ENCODE data around the gene ADAMTS1. TPM values are rescaled to one million over a fixed set of nuclear protein-coding genes. Genes with fewer than 3 reads are reported as not detected.
A peak's percentile ranks its signal among the peaks of the same experiment; 100 is the strongest.

ADAMTS1 gene
- total and polyA plus RNA-seq, 4 donors = 39.3 to 750 (median 324) TPM

DNA sequence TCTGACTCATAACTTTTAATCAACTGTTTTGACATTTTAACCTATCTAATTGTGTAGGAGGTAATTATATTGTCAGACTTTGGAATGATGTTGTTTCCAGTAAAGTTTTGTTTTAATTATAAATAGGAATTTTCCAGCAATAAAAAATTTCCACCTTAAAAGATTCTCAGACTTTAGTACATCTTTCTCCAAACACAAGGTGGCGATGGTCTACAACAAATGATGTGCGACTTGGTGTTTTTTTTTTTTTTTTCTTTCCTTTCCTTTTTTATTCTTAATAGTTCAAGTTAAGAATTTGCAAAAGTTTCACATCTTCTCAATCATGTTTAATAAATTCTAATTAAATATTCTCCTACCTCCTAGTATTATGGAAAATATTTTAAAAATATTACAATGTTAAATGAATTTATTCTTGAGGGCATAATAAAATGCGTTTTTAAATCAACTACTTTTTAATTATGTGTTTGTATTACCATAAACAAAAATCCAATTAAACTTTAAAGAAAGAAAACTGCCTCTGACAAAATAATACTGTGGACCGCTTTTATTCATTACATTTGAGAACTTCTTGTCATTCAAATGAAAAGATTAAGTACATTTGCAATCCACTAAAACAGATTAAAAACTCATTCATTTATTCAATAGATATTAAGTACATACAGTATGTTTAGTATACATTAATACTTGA lies 4.4 kb upstream of the ADAMTS1 start:
- Histone ChIP-seq H3K27ac (ENCODE audit: low read depth in 1 of 2, low read length in 2 of 2) (no peak overlapping the region), H3K4me1 (ENCODE audit: control insufficient read depth in 1 of 2, insufficient read depth in 2 of 2, low read length in 2 of 2) (no peaks in the 10 kb centered on the region), H3K4me3 (ENCODE audit: low read length in 2 of 2) (no peak overlapping the region), H3K27me3 (ENCODE audit: control insufficient read depth in 1 of 2, insufficient read depth in 2 of 2, low read length in 1 of 2) (no peaks in the 10 kb centered on the region), H3K36me3 (ENCODE audit: control insufficient read depth in 1 of 2, insufficient read depth in 2 of 2, low read length in 1 of 2) (no peaks in the 10 kb centered on the region), H3K9me3 (ENCODE audit: control insufficient read depth, low read length) (no peaks in the 10 kb centered on the region)
- intact Hi-C loops (cut with DNase I) = loop anchor here (1.0 to 10.0 kb wide), 7 partner anchors 715 to 1903 kb away; no protein-coding TSS in a partner anchor
- no peak for ATAC-seq (ENCODE audit: low FRiP score)
- 10 to 11% methylated on average over 4 of the region's 4 CpGs for WGBS, 2 donors
- no peak for DNase-seq

DNA sequence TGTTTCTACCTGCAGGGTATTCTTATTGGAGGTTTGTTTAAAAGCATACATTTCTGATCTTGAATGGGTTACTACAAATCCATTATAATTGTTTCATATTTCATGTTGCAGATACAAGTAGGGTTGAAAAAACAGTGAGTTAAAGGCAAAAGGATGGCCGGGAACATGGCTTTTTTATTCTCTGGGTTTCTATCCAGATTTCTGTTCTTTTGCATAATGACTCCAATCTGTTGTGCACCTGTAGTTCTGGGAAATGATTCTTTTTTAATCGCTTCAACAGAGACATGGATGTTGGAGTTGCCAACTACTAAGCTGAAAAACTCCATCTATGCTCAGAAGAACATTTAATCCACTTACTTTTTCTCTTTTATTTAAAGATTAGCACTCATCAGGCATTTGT lies 2.7 kb upstream of the ADAMTS1 start:
- intact Hi-C loops (cut with DNase I) = loop anchor here (2.0 to 10.0 kb wide), 5 partner anchors 1204 to 1904 kb away; no protein-coding TSS in a partner anchor
- H3K27me3 ChIP-seq (ENCODE audit: control insufficient read depth in 1 of 2, insufficient read depth in 2 of 2, low read length in 1 of 2) = no peaks in the 10 kb centered on the region
- H3K9me3 ChIP-seq (ENCODE audit: control insufficient read depth, low read length) = no peaks in the 10 kb centered on the region
- H3K4me1 ChIP-seq (ENCODE audit: control insufficient read depth in 1 of 2, insufficient read depth in 2 of 2, low read length in 2 of 2) = no peaks in the 10 kb centered on the region
- DNase-seq = no peak
- no peak for ATAC-seq (ENCODE audit: low FRiP score)
- H3K4me3 ChIP-seq (ENCODE audit: low read length in 2 of 2) = no peak overlapping the region
- H3K36me3 ChIP-seq (ENCODE audit: control insufficient read depth in 1 of 2, insufficient read depth in 2 of 2, low read length in 1 of 2) = no peaks in the 10 kb centered on the region
- H3K27ac ChIP-seq (ENCODE audit: low read depth in 1 of 2, low read length in 2 of 2) = no peak overlapping the region
- 42 to 47% methylated on average over 2 of the region's 2 CpGs for WGBS, 2 donors

GRCh38 chr21:26847002-26847401 lies 1.8 kb upstream of the ADAMTS1 start:
- intact Hi-C loops (cut with DNase I) = loop anchor here (2.0 to 10.0 kb wide), 5 partner anchors 1205 to 1905 kb away; no protein-coding TSS in a partner anchor
- WGBS, 2 donors = 29 to 33% methylated on average over 13 of the region's 13 CpGs
- H3K4me1 ChIP-seq (ENCODE audit: control insufficient read depth in 1 of 2, insufficient read depth in 2 of 2, low read length in 2 of 2) = no peaks in the 10 kb centered on the region
- peak overlapping the region in 1 of 2 donors; percentile 92 for H3K27ac ChIP-seq (ENCODE audit: low read depth in 1 of 2, low read length in 2 of 2)
- peaks cover 0 to 2% of the 10 kb centered on the region in 2 donors for H3K36me3 ChIP-seq (ENCODE audit: control insufficient read depth in 1 of 2, insufficient read depth in 2 of 2, low read length in 1 of 2)
- DNase-seq (no peak), ATAC-seq (ENCODE audit: low FRiP score) (no peak)
- no peaks in the 10 kb centered on the region for H3K9me3 ChIP-seq (ENCODE audit: control insufficient read depth, low read length)
- H3K4me3 ChIP-seq (ENCODE audit: low read length in 2 of 2) = peak overlapping the region; percentile 54 to 84
- no peaks in the 10 kb centered on the region for H3K27me3 ChIP-seq (ENCODE audit: control insufficient read depth in 1 of 2, insufficient read depth in 2 of 2, low read length in 1 of 2)

DNA sequence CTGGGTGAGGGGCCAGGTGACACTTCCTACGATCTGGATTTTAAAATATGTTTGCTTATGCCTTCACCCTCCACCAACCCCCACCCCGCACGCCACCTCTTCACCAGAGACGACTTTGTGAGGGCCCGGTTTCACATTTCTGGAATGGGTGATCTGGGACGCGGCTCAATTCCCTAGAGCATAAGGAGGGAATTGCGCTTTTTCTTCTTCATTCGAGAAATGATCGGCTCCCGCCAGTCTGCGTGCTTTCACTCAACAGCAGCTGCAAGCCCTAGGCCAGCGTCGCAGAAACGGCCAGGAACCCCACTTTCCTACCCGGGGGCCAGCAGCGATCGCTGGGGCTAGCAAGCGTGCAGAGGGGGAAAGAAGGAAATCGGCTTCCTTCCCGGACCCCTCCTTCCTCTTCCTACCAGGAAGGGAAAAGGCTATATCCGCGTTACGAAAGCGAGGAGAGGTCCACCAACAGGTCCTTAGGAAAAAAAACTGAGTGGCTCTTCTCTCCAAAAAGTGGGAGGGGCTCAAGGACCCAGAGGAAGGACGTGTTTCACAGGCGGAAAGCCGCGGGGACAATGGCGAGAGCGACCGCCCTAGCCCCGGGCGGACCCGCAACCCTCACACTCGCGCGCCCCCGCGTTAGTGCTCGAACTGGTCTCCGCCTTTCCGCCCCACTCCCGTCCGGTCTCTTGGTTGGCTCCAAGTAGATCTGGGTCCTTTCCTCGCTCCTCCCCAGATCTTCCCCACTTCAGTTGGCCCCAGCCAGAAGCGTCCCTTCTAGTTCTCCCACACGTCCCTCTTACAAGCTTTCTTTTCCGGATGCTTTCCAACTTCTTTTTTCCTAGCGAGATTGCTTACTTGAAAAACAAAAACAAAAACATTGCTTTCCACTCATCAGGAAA lies 1.1 kb upstream of the ADAMTS1 start:
- Histone ChIP-seq H3K27me3 (ENCODE audit: control insufficient read depth in 1 of 2, insufficient read depth in 2 of 2, low read length in 1 of 2) (no peaks in the 10 kb centered on the region), H3K4me3 (ENCODE audit: low read length in 2 of 2) (peak overlapping the region; percentile 54 to 84), H3K9me3 (ENCODE audit: control insufficient read depth, low read length) (no peaks in the 10 kb centered on the region), H3K4me1 (ENCODE audit: control insufficient read depth in 1 of 2, insufficient read depth in 2 of 2, low read length in 2 of 2) (no peaks in the 10 kb centered on the region), H3K27ac (ENCODE audit: low read depth in 1 of 2, low read length in 2 of 2) (peak overlapping the region; percentile 74 to 92), H3K36me3 (ENCODE audit: control insufficient read depth in 1 of 2, insufficient read depth in 2 of 2, low read length in 1 of 2) (peaks cover 0 to 2% of the 10 kb centered on the region in 2 donors)
- intact Hi-C loops (cut with DNase I) = loop anchor here (2.0 to 10.0 kb wide), 5 partner anchors 1206 to 1906 kb away; no protein-coding TSS in a partner anchor
- WGBS, 2 donors = 0% methylated on average over 45 to 50 of the region's 50 CpGs
- peak; percentile 51 for ATAC-seq (ENCODE audit: low FRiP score)
- DNase-seq = peak; percentile 92 to 96

GRCh38 chr21:26845759-26846035 lies 488 bp upstream of the ADAMTS1 start:
- Histone ChIP-seq H3K4me3 (ENCODE audit: low read length in 2 of 2) (peak overlapping the region; percentile 54 to 84), H3K27ac (ENCODE audit: low read depth in 1 of 2, low read length in 2 of 2) (peak overlapping the region; percentile 74 to 92), H3K9me3 (ENCODE audit: control insufficient read depth, low read length) (no peaks in the 10 kb centered on the region), H3K4me1 (ENCODE audit: control insufficient read depth in 1 of 2, insufficient read depth in 2 of 2, low read length in 2 of 2) (no peaks in the 10 kb centered on the region), H3K36me3 (ENCODE audit: control insufficient read depth in 1 of 2, insufficient read depth in 2 of 2, low read length in 1 of 2) (peaks cover 0 to 2% of the 10 kb centered on the region in 2 donors), H3K27me3 (ENCODE audit: control insufficient read depth in 1 of 2, insufficient read depth in 2 of 2, low read length in 1 of 2) (no peaks in the 10 kb centered on the region)
- ATAC-seq (ENCODE audit: low FRiP score) (no peak), DNase-seq (no peak)
- WGBS, 2 donors = 0% methylated on average over 7 of the region's 7 CpGs
- intact Hi-C loops (cut with DNase I) = loop anchor here (2.0 to 10.0 kb wide), 5 partner anchors 1207 to 1907 kb away; no protein-coding TSS in a partner anchor

GRCh38 chr21:26844258-26845065 lies 747 bp downstream of the ADAMTS1 start:
- Histone ChIP-seq H3K27ac (ENCODE audit: low read depth in 1 of 2, low read length in 2 of 2) (peak overlapping the region; percentile 44 to 87), H3K9me3 (ENCODE audit: control insufficient read depth, low read length) (no peaks in the 10 kb centered on the region), H3K27me3 (ENCODE audit: control insufficient read depth in 1 of 2, insufficient read depth in 2 of 2, low read length in 1 of 2) (no peaks in the 10 kb centered on the region), H3K4me3 (ENCODE audit: low read length in 2 of 2) (peak overlapping the region; percentile 88 to 93), H3K36me3 (ENCODE audit: control insufficient read depth in 1 of 2, insufficient read depth in 2 of 2, low read length in 1 of 2) (peaks cover 0 to 6% of the 10 kb centered on the region in 2 donors), H3K4me1 (ENCODE audit: control insufficient read depth in 1 of 2, insufficient read depth in 2 of 2, low read length in 2 of 2) (no peaks in the 10 kb centered on the region)
- WGBS, 2 donors = 0% methylated on average over 87 to 96 of the region's 96 CpGs
- intact Hi-C loops (cut with DNase I) = loop anchor here (5.0 to 10.0 kb wide), 5 partner anchors 62 to 1908 kb away; no protein-coding TSS in a partner anchor
- ATAC-seq (ENCODE audit: low FRiP score) = peak; percentile 62
- DNase-seq = peak; percentile 65 to 86

- H3K27me3 ChIP-seq (ENCODE audit: control insufficient read depth in 1 of 2, insufficient read depth in 2 of 2, low read length in 1 of 2) = no peaks in the 10 kb centered on the region
- ATAC-seq (ENCODE audit: low FRiP score) (no peak), DNase-seq (no peak)
- peaks cover 0 to 6% of the 10 kb centered on the region in 2 donors for H3K36me3 ChIP-seq (ENCODE audit: control insufficient read depth in 1 of 2, insufficient read depth in 2 of 2, low read length in 1 of 2)
- 0% methylated on average over 11 of the region's 11 CpGs for WGBS, 2 donors
- H3K4me1 ChIP-seq (ENCODE audit: control insufficient read depth in 1 of 2, insufficient read depth in 2 of 2, low read length in 2 of 2) = no peaks in the 10 kb centered on the region
- H3K4me3 ChIP-seq (ENCODE audit: low read length in 2 of 2) = peak overlapping the region; percentile 88 to 93
- peak overlapping the region; percentile 44 to 87 for H3K27ac ChIP-seq (ENCODE audit: low read depth in 1 of 2, low read length in 2 of 2)
- H3K9me3 ChIP-seq (ENCODE audit: control insufficient read depth, low read length) = no peaks in the 10 kb centered on the region
- intact Hi-C loops (cut with DNase I) = loop anchor here (5.0 to 10.0 kb wide), 3 partner anchors 62 to 1791 kb away; no protein-coding TSS in a partner anchor
These were observed 1.3 kb downstream of the ADAMTS1 start for GRCh38 chr21:26843933-26844257.
